Uterus (tissue), 4 donors: ENCODE results near the gene DOCK3. TPM values are rescaled to one million over a fixed set of nuclear protein-coding genes. Genes with fewer than 3 reads are reported as not detected.

Source experiments
- DNase-seq, 2 donors: peaks; one replicate each; pipeline ENCODE4 v3.0.0-alpha.2; 2019 to 2020
- H3K27ac ChIP-seq, 2 donors: fragments of 200-600 bp; sonication (generic); 1 replicate in 1 of 2; 2 replicates in 1 of 2; pipeline ENCODE4 v1.5.1; 2016 to 2018
- H3K27me3 ChIP-seq, 2 donors: fragments of 200-600 bp; sonication (generic); one replicate each; pipeline ENCODE4 v1.5.1; 2018 to 2019; ENCODE audit warnings: control low read depth in 1 of 2
- H3K36me3 ChIP-seq, 2 donors: fragments of 200-600 bp; sonication (generic); one replicate each; pipeline ENCODE4 v1.5.1; 2019; ENCODE audit warnings: control low read depth in 1 of 2
- H3K4me1 ChIP-seq, 2 donors: fragments of 200-600 bp; sonication (generic); one replicate each; pipeline ENCODE4 v1.5.1; 2018 to 2019; ENCODE audit warnings: control low read depth in 1 of 2
- H3K4me3 ChIP-seq, 2 donors: fragments of 200-600 bp; sonication (generic); 1 replicate in 1 of 2; 2 replicates in 1 of 2; pipeline ENCODE4 v1.5.1; 2018 to 2019; ENCODE audit warnings: mild to moderate bottlenecking in 1 of 2
- H3K9me3 ChIP-seq, 2 donors: fragments of 200-600 bp; sonication (generic); one replicate each; pipeline ENCODE4 v1.5.1; 2019; ENCODE audit warnings: control low read depth in 1 of 2
- POLR2A ChIP-seq, 2 donors: fragments of 450-650 bp; IDR thresholded peaks; one replicate each; pipeline ENCODE4 v1.6.1; 2016; ENCODE audit warnings: antibody characterized with exemption in 2 of 2, mild to moderate bottlenecking in 1 of 2, moderate library complexity in 1 of 2
- intact Hi-C: fragments of 100-400 bp; cut with DNase I; formaldehyde crosslinking; loops from one replicate; pipeline ENCODE4 v1.15.1; 2023; ENCODE audit warnings: low total_unique reads
- total RNA-seq, 4 donors: library from RNA; depleted of rRNA in 3 of 4; stranded (reverse); fragments of >200 nt in 3 of 4; gene quantifications; one replicate each; pipeline versions ENCODE4 v1.1.0 to v1.2.4, GENCODE V29; 2014 to 2023
- TF ChIP-seq, protein P1 (sequence below), 4 experiments: fragments of 200-600 bp in 2 of 4; fragments of 450-650 bp in 2 of 4; sonication (generic) in 2 of 4; IDR thresholded peaks; one replicate each; pipeline ENCODE4 v1.5.1; 2016 to 2019; ENCODE audit warnings: antibody characterized with exemption in 4 of 4, mild to moderate bottlenecking in 2 of 4, moderate library complexity in 1 of 4
- donor health status: DM: yes; HTN: yes; CAD: no.

Gene DOCK3
- total RNA-seq, 4 donors from 2014 or later = under 0.01 to 1.6 (median 0.46) TPM

DNA sequence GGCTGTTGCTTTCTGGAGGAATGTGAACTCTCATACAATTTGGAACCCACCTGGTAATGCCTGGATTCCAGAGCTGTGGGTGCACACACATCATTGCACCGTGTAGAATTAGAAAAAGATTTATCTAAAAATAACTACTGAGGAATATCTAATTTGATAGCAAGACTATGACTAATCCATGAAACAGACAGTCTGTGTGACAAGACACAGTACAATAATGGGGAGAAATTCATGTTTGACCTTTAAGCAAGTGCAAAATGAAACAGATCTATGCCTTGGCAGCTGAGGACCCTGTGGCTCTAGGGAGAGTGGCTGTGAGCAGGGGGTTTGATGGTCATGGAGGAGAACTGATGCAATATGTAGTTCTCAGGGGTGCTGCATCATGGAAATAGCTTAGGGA, 7.9 kb upstream of the DOCK3 start:
- intact Hi-C loops = no loop called here
- H3K27ac ChIP-seq = no peak overlapping the region
- TF ChIP-seq, protein P1, sequence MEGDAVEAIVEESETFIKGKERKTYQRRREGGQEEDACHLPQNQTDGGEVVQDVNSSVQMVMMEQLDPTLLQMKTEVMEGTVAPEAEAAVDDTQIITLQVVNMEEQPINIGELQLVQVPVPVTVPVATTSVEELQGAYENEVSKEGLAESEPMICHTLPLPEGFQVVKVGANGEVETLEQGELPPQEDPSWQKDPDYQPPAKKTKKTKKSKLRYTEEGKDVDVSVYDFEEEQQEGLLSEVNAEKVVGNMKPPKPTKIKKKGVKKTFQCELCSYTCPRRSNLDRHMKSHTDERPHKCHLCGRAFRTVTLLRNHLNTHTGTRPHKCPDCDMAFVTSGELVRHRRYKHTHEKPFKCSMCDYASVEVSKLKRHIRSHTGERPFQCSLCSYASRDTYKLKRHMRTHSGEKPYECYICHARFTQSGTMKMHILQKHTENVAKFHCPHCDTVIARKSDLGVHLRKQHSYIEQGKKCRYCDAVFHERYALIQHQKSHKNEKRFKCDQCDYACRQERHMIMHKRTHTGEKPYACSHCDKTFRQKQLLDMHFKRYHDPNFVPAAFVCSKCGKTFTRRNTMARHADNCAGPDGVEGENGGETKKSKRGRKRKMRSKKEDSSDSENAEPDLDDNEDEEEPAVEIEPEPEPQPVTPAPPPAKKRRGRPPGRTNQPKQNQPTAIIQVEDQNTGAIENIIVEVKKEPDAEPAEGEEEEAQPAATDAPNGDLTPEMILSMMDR (IDR thresholded peaks at IDR 0.05) = no peak
- TF ChIP-seq POLR2A (IDR thresholded peaks at IDR 0.05) = no peak

DNA sequence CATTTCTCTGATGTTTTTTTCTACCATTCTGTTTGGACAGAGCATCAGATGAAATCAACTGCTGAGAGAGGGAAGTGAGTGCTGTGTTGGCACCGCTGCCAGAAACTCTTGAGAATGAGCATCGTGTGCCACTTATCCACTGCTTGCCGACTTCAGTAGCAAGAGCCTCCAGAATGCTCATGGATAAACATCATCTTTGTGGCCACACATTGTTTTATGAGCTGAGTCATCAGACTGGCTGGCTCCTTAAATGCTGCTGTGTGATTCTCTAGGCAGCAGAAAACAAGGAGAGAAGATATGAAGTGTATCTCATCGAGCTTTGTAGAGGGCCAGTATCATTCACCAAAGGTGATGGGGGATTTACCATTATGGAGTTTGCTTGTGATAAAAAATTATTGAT, 3.4 kb upstream of the DOCK3 start:
- Histone ChIP-seq H3K27me3 (peaks cover 5 to 7% of the 10 kb centered on the region in 2 donors), H3K36me3 (no peaks in the 10 kb centered on the region), H3K4me1 (peaks cover 0 to 5% of the 10 kb centered on the region in 2 donors), H3K27ac (no peak overlapping the region), H3K9me3 (no peaks in the 10 kb centered on the region), H3K4me3 (no peak overlapping the region)
- TF ChIP-seq, protein P1 (IDR thresholded peaks at IDR 0.05) = no peak
- TF ChIP-seq POLR2A (IDR thresholded peaks at IDR 0.05) = no peak
- intact Hi-C loops = no loop called here
- DNase-seq = no peak

More for the DNA sequence above, 7.9 kb upstream of the DOCK3 start:
- DNase-seq = no peak
- no peak overlapping the region for H3K4me3 ChIP-seq
- no peaks in the 10 kb centered on the region for H3K27me3 ChIP-seq
- H3K4me1 ChIP-seq = no peaks in the 10 kb centered on the region
- no peaks in the 10 kb centered on the region for H3K36me3 ChIP-seq
- no peaks in the 10 kb centered on the region for H3K9me3 ChIP-seq

DNA sequence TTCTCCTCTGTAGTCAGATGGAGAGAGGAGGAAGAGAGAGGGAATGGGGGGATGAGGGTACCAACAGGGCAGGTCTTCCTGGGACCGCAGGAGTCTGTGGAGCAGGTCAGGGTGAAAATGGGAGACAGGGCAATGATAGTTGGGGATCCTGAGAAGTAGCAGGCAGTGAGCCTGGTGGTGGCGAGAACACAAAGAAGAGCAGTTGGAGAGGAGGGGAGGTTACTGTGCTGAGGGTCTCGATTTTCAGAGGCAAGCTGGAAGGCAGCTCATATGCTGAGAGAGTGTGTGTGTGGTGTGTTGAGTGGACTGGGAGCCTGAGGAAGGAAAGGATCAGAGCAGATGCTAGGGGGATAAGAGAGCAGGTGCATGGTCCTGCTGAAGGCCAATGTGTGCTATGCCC, 2.1 kb upstream of the DOCK3 start:
- Histone ChIP-seq H3K4me1 (peaks cover 0 to 5% of the 10 kb centered on the region in 2 donors), H3K27me3 (peaks cover 9 to 20% of the 10 kb centered on the region in 2 donors), H3K36me3 (no peaks in the 10 kb centered on the region), H3K27ac (no peak overlapping the region), H3K4me3 (no peak overlapping the region), H3K9me3 (no peaks in the 10 kb centered on the region)
- intact Hi-C loops = no loop called here
- TF ChIP-seq POLR2A (IDR thresholded peaks at IDR 0.05) = no peak
- TF ChIP-seq, protein P1 (IDR thresholded peaks at IDR 0.05) = no peak
- DNase-seq = no peak

DNA sequence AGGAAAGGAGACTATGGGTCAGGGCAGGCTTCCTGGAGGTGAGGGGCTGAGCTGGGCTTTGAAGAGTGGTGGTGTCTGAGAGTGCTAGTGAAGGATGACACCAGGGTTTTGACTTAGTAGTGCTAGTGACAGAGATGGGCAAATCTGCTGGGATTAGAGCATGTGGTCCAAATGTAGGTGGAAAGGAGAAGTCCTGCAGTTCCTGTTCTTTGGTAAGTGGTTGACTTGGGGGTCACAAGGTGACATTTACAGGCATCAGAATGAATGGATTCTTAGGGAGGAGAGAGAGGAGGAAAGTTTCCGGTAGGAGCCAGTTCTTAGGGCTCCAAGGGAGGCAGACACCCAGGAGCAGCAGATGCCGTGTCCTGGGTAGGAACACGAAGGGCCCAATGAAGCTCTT, 796 bp upstream of the DOCK3 start:
- no peaks in the 10 kb centered on the region for H3K36me3 ChIP-seq
- intact Hi-C loops = no loop called here
- no peak for TF ChIP-seq POLR2A (IDR thresholded peaks at IDR 0.05)
- TF ChIP-seq, protein P1 (IDR thresholded peaks at IDR 0.05) = no peak
- H3K4me3 ChIP-seq = no peak overlapping the region
- peaks cover 9 to 33% of the 10 kb centered on the region in 2 donors for H3K27me3 ChIP-seq
- DNase-seq = no peak
- no peaks in the 10 kb centered on the region for H3K9me3 ChIP-seq
- no peak overlapping the region for H3K27ac ChIP-seq
- H3K4me1 ChIP-seq = peaks cover 0 to 5% of the 10 kb centered on the region in 2 donors

DNA sequence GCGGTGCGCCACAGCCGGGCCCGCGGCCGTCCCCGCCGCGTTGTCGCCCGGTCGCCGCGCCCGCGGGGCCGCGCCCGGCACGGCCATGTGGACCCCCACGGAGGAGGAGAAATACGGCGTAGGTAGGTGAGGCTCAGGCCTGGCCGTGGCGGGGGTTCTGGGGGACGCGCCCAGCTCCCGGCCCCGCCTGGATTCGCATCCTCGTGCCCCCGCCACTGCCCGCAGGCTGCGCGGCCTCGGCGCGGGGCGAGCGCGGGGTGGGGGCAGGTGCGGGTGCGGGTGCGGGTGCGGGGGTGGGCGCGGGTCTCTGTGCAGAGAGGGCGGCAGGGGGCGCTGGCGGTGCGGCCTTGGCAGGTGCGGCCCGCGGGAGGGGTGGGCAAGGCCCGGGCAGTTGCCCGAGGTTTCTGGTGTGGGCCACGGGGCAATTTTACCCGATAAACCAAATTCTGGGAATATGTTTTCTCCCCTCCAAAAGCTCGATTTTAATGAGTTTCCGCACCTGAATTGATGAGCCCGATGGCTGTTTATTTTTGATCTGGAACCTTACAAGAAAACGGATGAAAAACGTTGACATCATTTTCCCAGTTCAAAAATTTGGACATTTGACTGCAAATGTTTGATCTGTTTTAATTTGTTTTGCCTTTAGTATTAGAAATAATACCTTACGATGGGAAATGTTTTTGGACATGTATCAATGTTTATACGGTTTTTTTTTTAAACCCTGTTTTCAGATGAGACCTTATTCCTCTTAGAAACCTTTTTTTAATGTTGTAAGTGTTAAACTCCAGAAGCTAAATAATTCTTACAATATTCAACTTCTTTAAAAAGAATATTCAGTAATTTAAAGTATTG, 678 bp downstream of the DOCK3 start:
- intact Hi-C loops = no loop called here

More for the DNA sequence above, 678 bp downstream of the DOCK3 start:
- H3K27me3 ChIP-seq = peaks cover 9 to 39% of the 10 kb centered on the region in 2 donors
- H3K4me1 ChIP-seq = peaks cover 0 to 5% of the 10 kb centered on the region in 2 donors
- H3K36me3 ChIP-seq = no peaks in the 10 kb centered on the region
- H3K9me3 ChIP-seq = no peaks in the 10 kb centered on the region
- no peak overlapping the region for H3K27ac ChIP-seq
- DNase-seq = peak in 1 of 2 donors; percentile 24
- TF ChIP-seq POLR2A (IDR thresholded peaks at IDR 0.05) = no peak
- TF ChIP-seq, protein P1 (IDR thresholded peaks at IDR 0.05) = peak in 1 of 4 experiments; percentile 24
- H3K4me3 ChIP-seq = peak overlapping the region in 1 of 2 donors; percentile 36
